Spleen (tissue), 7 donors: ENCODE results near the gene OR2T10.
"Not testable (repeated sequence)": the region's sequence is repeated elsewhere in the genome, so short reads cannot be mapped to it uniquely, and the experiment has no call there.

Source experiments
- POLR2A ChIP-seq, 3 donors: fragments of 450-650 bp; IDR thresholded peaks; one replicate each; pipeline ENCODE4 v1.5.1; 2017; ENCODE audit warnings: antibody characterized with exemption in 3 of 3, mild to moderate bottlenecking in 1 of 3
- TF ChIP-seq, protein P1 (sequence below), 11 experiments: fragments of 200-600 bp in 7 of 11; fragments of 450-650 bp in 4 of 11; sonication (generic) in 4 of 11; IDR thresholded peaks in 8 of 11; conservative IDR thresholded peaks in 3 of 11; 1 replicate in 7 of 11; 2 replicates in 4 of 11; pipeline versions ENCODE4 v1.4.0 to v1.8.0; 2016 to 2021; ENCODE audit warnings: antibody characterized with exemption in 11 of 11, inconsistent platforms in 4 of 11, mild to moderate bottlenecking in 1 of 11
- donor health status: DM: no; HTN: no; CAD: no; lungs with moderate emphysema.
- donor health status: DM: no; HTN: no; CAD: no.
- donor health status: DM: no; HTN: no; CAD: no.

DNA sequence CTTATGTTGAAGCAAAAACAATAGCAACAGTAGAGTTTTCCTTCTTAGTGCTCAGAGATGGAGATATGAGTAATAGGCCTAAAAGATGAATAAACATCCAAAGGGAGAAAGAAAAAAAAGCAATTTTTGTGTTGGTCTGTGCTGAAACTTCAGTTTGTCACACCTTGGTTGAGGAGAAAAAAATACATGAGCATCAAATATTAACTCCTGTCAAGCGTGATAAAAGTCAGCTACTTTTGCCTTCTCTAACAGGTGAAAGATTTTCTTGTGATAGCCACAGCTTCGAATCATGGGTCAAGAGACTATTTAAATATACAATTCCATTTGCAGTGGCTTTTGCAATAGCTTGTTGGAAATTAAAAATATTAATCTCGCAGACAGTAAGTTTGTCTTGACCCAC, 43.4 kb upstream of the OR2T10 start:
- not testable (repeated sequence) for TF ChIP-seq POLR2A (IDR thresholded peaks at IDR 0.05)
- TF ChIP-seq, protein P1, sequence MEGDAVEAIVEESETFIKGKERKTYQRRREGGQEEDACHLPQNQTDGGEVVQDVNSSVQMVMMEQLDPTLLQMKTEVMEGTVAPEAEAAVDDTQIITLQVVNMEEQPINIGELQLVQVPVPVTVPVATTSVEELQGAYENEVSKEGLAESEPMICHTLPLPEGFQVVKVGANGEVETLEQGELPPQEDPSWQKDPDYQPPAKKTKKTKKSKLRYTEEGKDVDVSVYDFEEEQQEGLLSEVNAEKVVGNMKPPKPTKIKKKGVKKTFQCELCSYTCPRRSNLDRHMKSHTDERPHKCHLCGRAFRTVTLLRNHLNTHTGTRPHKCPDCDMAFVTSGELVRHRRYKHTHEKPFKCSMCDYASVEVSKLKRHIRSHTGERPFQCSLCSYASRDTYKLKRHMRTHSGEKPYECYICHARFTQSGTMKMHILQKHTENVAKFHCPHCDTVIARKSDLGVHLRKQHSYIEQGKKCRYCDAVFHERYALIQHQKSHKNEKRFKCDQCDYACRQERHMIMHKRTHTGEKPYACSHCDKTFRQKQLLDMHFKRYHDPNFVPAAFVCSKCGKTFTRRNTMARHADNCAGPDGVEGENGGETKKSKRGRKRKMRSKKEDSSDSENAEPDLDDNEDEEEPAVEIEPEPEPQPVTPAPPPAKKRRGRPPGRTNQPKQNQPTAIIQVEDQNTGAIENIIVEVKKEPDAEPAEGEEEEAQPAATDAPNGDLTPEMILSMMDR (IDR thresholded peaks at IDR 0.05 in 8 of 11, conservative IDR thresholded peaks at IDR 0.05 in 3 of 11): not testable (repeated sequence)
